ENCODE measurements around the gene PRKN.

The PRKN gene

GRCh38 chr6:161487217-161487531 lies 1240.4 kb downstream of the PRKN start:
- no peak for DNase-seq
- H3K9me3 ChIP-seq (ENCODE audit: severe bottlenecking) = no peaks in the 10 kb centered on the region
- no peak overlapping the region for H3K4me3 ChIP-seq (ENCODE audit: low read depth, low read length)
- TF ChIP-seq CTCF (IDR thresholded peaks at IDR 0.05; ENCODE audit: low read depth, low read length) = no peak
- no peak overlapping the region for H3K27ac ChIP-seq
- no peaks in the 10 kb centered on the region for H3K27me3 ChIP-seq (ENCODE audit: insufficient read depth, low read depth, severe bottlenecking)
- H3K36me3 ChIP-seq = no peaks in the 10 kb centered on the region

- no peak for DNase-seq
- Histone ChIP-seq H3K9me3 (ENCODE audit: severe bottlenecking) (no peaks in the 10 kb centered on the region), H3K4me3 (ENCODE audit: low read depth, low read length) (no peak overlapping the region), H3K36me3 (no peaks in the 10 kb centered on the region), H3K27ac (no peak overlapping the region), H3K27me3 (ENCODE audit: insufficient read depth, low read depth, severe bottlenecking) (no peaks in the 10 kb centered on the region)
- TF ChIP-seq CTCF (IDR thresholded peaks at IDR 0.05; ENCODE audit: low read depth, low read length) = no peak
Measured at GRCh38 chr6:161486361-161487216, 1241.0 kb downstream of the PRKN start.

GRCh38 chr6:161482517-161482858 lies 1245.1 kb downstream of the PRKN start:
- Histone ChIP-seq H3K9me3 (ENCODE audit: severe bottlenecking) (no peaks in the 10 kb centered on the region), H3K36me3 (no peaks in the 10 kb centered on the region), H3K27ac (no peak overlapping the region), H3K4me3 (ENCODE audit: low read depth, low read length) (no peak overlapping the region), H3K27me3 (ENCODE audit: insufficient read depth, low read depth, severe bottlenecking) (no peaks in the 10 kb centered on the region)
- no peak for TF ChIP-seq CTCF (IDR thresholded peaks at IDR 0.05; ENCODE audit: low read depth, low read length)
- no peak for DNase-seq

DNA sequence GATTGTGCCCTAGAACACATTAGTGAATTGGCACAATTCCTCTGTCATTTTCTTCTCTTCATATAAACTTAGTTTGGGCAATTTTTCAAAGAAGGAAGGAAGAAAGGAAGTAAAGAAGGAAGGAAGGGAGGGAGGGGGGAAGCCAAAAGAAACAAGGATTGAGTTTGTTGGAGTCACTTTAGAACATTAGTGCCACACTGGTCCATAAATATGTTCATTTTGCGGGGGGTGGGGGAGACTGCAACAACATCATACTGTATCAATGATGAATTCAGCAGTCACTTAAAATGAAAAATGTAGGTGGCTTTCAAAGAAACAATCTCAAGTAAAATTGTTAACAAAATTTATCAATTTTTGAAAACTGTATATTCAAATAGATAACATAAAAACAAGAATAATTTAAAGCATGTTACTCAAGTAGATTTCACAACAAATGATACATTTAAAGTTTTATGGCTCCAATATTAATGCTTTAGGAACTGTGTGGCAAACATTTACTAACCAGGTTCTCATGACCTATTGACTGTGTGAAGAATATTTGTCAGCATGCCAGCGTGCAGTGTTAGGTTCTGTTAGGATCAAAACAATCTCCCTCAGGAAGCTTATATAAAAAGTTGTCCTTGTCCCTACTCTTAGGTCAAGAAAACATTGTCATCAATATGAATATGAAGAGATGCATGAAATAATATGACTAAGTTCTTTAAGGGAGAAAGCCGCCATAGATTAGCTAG lies 1245.6 kb downstream of the PRKN start:
- no peak for DNase-seq
- no peaks in the 10 kb centered on the region for H3K9me3 ChIP-seq (ENCODE audit: severe bottlenecking)
- H3K36me3 ChIP-seq = no peaks in the 10 kb centered on the region
- no peaks in the 10 kb centered on the region for H3K27me3 ChIP-seq (ENCODE audit: insufficient read depth, low read depth, severe bottlenecking)
- no peak for TF ChIP-seq CTCF (IDR thresholded peaks at IDR 0.05; ENCODE audit: low read depth, low read length)
- H3K27ac ChIP-seq = no peak overlapping the region
- H3K4me3 ChIP-seq (ENCODE audit: low read depth, low read length) = no peak overlapping the region

DNA sequence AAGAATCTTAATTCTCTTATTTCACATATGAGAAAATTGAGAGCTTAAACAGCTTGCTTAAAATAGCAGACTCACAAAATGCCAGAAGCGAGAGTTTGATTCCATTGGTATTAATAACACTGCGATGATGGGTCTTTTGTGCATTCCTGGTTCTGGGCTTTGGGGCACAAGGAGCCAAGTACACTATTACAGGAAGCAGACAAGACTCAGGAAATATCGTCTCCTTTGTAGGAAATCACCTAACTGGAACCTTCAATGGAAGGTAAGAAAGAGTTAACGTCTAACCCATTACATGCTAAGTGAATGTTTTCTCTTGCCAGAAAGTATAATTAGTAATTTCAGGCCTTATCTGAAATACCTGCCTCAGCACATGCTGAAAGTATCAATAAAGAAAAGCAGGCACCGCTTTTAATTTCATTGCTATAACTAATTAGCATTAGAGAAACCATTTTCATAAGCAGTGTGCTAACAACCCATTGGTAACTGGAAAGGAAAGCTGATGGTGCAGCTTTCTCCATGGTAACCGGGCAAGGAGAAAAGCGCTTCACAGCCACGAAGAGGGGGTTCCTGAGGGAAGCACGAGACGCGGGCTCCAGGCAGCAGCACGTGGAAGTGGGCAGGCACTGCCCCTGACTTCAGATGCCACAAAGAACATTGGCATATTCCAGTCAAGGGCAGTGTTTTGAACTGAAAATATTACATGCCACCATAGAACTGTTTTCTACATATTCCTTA lies 1247.0 kb downstream of the PRKN start:
- H3K27me3 ChIP-seq (ENCODE audit: insufficient read depth, low read depth, severe bottlenecking) = no peaks in the 10 kb centered on the region
- no peak for TF ChIP-seq CTCF (IDR thresholded peaks at IDR 0.05; ENCODE audit: low read depth, low read length)
- H3K36me3 ChIP-seq = no peaks in the 10 kb centered on the region
- no peak overlapping the region for H3K27ac ChIP-seq
- H3K9me3 ChIP-seq (ENCODE audit: severe bottlenecking) = no peaks in the 10 kb centered on the region
- DNase-seq = no peak
- no peak overlapping the region for H3K4me3 ChIP-seq (ENCODE audit: low read depth, low read length)
